B cell (primary cell): ENCODE data around the gene CHRNG. TPM values are rescaled to one million over a fixed set of nuclear protein-coding genes. Genes with fewer than 3 reads are reported as not detected.

Source experiments
- ATAC-seq: fragments of 200-7000 bp; cut with Tn5 transposase; one replicate; pipeline ENCODE4 v1.10.0; 2021; ENCODE audit warnings: low read depth, mild to moderate bottlenecking, moderate number of reproducible peaks, moderate library complexity
- CTCF ChIA-PET: fragments of 350-600 bp; sonication (Branson Sonifier 250); formaldehyde crosslinking; loops from one replicate; lab custom pipeline; 2021; ENCODE audit warnings: antibody characterized with exemption, inconsistent platforms; lab: Charles Lee
- POLR2A ChIA-PET: fragments of 350-600 bp; sonication (Branson Sonifier 250); formaldehyde crosslinking; loops from one replicate; lab custom pipeline; 2021; ENCODE audit warnings: antibody characterized with exemption; lab: Charles Lee
- DNase-seq: peaks from one replicate; pipeline ENCODE4 v3.0.0; 2013
- H2AFZ ChIP-seq: 2 replicates; pipeline ENCODE4 v1.6.1; 2012; ENCODE audit warnings: mild to moderate bottlenecking, low read depth, low read length; ENCODE audit not compliant: insufficient read depth, poor library complexity, severe bottlenecking
- H3K27ac ChIP-seq, 2 donors: 1 replicate in 1 of 2; 2 replicates in 1 of 2; pipeline ENCODE4 v1.5.1; 2012 to 2013; ENCODE audit warnings: low read length in 2 of 2, mild to moderate bottlenecking in 2 of 2, moderate library complexity in 1 of 2
- H3K27me3 ChIP-seq, 4 experiments: fragments of 200-600 bp in 1 of 4; sonication (generic) in 1 of 4; replicated peaks in 1 of 4; 1 replicate in 2 of 4; 2 replicates in 2 of 4; pipeline versions ENCODE4 v1.6.1 to v1.7.0; 2013 to 2016; ENCODE audit warnings: low read length in 3 of 4, mild to moderate bottlenecking in 2 of 4, mixed read lengths in 1 of 4, moderate library complexity in 1 of 4; ENCODE audit not compliant: insufficient read depth in 4 of 4, control insufficient read depth in 3 of 4; ENCODE audit errors: control extremely low read depth in 1 of 4
- H3K36me3 ChIP-seq, 2 experiments: replicated peaks in 1 of 2; 1 replicate in 1 of 2; 2 replicates in 1 of 2; pipeline versions ENCODE4 v1.6.1 to v1.7.1; 2013; ENCODE audit warnings: low read length in 1 of 2; ENCODE audit not compliant: insufficient read depth in 2 of 2, control insufficient read depth in 1 of 2; ENCODE audit errors: control extremely low read depth in 1 of 2, extremely low read depth in 1 of 2
- H3K4me1 ChIP-seq, 2 donors: fragments of 200-600 bp in 1 of 2; sonication (generic) in 1 of 2; 1 replicate in 1 of 2; 2 replicates in 1 of 2; pipeline versions ENCODE4 v1.5.1 to v1.6.1; 2013 to 2017; ENCODE audit warnings: low read length in 2 of 2; ENCODE audit not compliant: control insufficient read depth in 2 of 2, insufficient read depth in 2 of 2
- H3K4me2 ChIP-seq: replicated peaks from 2 replicates; pipeline ENCODE3; 2012; ENCODE audit warnings: mild to moderate bottlenecking, low read depth, low read length; ENCODE audit not compliant: poor library complexity, severe bottlenecking
- H3K4me3 ChIP-seq, 5 experiments: fragments of 200-600 bp in 1 of 5; sonication (generic) in 1 of 5; 1 replicate in 3 of 5; 2 replicates in 2 of 5; pipeline versions ENCODE4 v1.5.1 to v1.7.0; 2011 to 2016; ENCODE audit warnings: low read length in 4 of 5, mild to moderate bottlenecking in 4 of 5, low read depth in 2 of 5, control low read depth in 1 of 5, moderate library complexity in 1 of 5; ENCODE audit not compliant: insufficient read depth in 1 of 5; ENCODE audit errors: control extremely low read depth in 1 of 5, extremely low read depth in 1 of 5
- H3K79me2 ChIP-seq: fragments of 200-600 bp; sonication (generic); one replicate; pipeline ENCODE4 v1.6.0; 2016; ENCODE audit warnings: low read length; ENCODE audit not compliant: control insufficient read depth, insufficient read depth
- H3K9ac ChIP-seq: fragments of 200-600 bp; sonication (generic); 2 replicates; pipeline ENCODE4 v1.6.1; 2017; ENCODE audit warnings: mild to moderate bottlenecking, low read length, moderate library complexity
- H3K9me3 ChIP-seq, 3 donors: one replicate each; pipeline versions ENCODE4 v1.6.1 to v1.7.1; 2013; ENCODE audit warnings: low read length in 2 of 3; ENCODE audit not compliant: control insufficient read depth in 2 of 3, insufficient read depth in 1 of 3; ENCODE audit errors: control extremely low read depth in 1 of 3
- H4K20me1 ChIP-seq: 2 replicates; pipeline ENCODE4 v1.6.0; 2012; ENCODE audit warnings: mild to moderate bottlenecking, low read length; ENCODE audit not compliant: insufficient read depth, control insufficient read depth, poor library complexity, severe bottlenecking
- H3K27ac Mint-ChIP-seq: one replicate; pipeline ENCODE4 v1.8.0; 2021; ENCODE audit warnings: mixed read lengths
- H3K27me3 Mint-ChIP-seq: one replicate; pipeline ENCODE4 v1.8.0; 2021; ENCODE audit warnings: mixed read lengths
- H3K4me1 Mint-ChIP-seq: one replicate; pipeline ENCODE4 v1.8.0; 2021; ENCODE audit warnings: mixed read lengths
- H3K4me3 Mint-ChIP-seq: one replicate; pipeline ENCODE4 v1.8.0; 2021; ENCODE audit warnings: mixed read lengths
- H3K9me3 Mint-ChIP-seq: one replicate; pipeline ENCODE4 v1.8.0; 2022; ENCODE audit warnings: mixed read lengths; ENCODE audit not compliant: insufficient read depth
- EZH2 ChIP-seq: IDR thresholded peaks from 2 replicates; pipeline ENCODE4 v1.6.1; 2012; ENCODE audit warnings: borderline replicate concordance, low read depth, mild to moderate bottlenecking, moderate library complexity, low read length; ENCODE audit not compliant: insufficient read depth, poor library complexity, severe bottlenecking
- WGBS: methylation state at CpG from one replicate; pipeline ENCODE4 v1.1.5; 2013; ENCODE audit warnings: missing lambda C conversion rate; ENCODE audit not compliant: insufficient coverage; 5-methylcytosine and 5-hydroxymethylcytosine counted together
- intact Hi-C: fragments of 100-400 bp; cut with micrococcal nuclease; formaldehyde crosslinking; loops from one replicate; pipeline ENCODE4 v1.10.0; 2022
- polyA plus RNA-seq: library from polyadenylated mRNA; depleted of rRNA; stranded (reverse); fragments of >200 nt; gene quantifications from 2 replicates; pipeline ENCODE4 v1.2.3, GENCODE V29; 2012
- total RNA-seq, 2 donors: library from RNA; stranded (reverse); fragments of 120-200 nt in 1 of 2; gene quantifications; 1 replicate in 1 of 2; 2 replicates in 1 of 2; pipeline versions ENCODE4 v1.2.3 to v1.2.4, GENCODE V29; 2013 to 2022
- TF ChIP-seq, protein P1 (sequence below): fragments of 200-600 bp; IDR thresholded peaks from one replicate; pipeline ENCODE4 v1.8.0; 2022; ENCODE audit warnings: antibody characterized with exemption, mild to moderate bottlenecking

CHRNG gene
- total and polyA plus RNA-seq, 2 donors (not counting 1 experiment from before 2014, with no cell fraction given): not detected

DNA sequence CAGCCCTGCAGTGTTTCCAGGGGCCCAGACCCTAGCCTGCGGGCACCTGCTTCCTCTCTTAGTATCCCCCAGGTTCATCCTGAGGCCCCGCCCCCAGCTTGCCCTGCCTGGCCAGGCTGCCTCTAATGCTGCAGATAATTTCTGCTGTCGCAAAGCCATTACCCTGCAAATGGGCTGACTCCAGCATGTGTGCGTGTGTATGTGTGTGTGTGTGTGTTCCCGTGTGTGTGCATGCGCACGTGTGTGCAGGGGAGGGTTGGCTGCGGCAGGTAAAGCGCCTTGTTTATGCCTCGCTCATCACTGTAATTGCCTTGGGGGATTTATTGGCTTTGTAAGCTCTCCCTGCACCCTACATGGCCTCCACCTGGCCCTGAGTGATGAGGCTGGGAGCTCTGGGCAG is 26.9 kb upstream of the CHRNG start:
- Histone ChIP-seq H3K4me1 (no peaks in the 10 kb centered on the region), H3K9me3 (no peaks in the 10 kb centered on the region), H3K9ac (no peak overlapping the region), H3K4me2 (no peak overlapping the region), H2AFZ (no peak overlapping the region), H3K27me3 (no peaks in the 10 kb centered on the region), H4K20me1 (no peaks in the 10 kb centered on the region), H3K36me3 (no peaks in the 10 kb centered on the region), H3K27ac (no peak overlapping the region), H3K79me2 (no peaks in the 10 kb centered on the region), H3K4me3 (no peak overlapping the region)
- ATAC-seq (no peak), DNase-seq (no peak)
- Mint-ChIP-seq H3K4me3 (no peak overlapping the region), H3K4me1 (no peaks in the 10 kb centered on the region), H3K27me3 (peaks cover 17% of the 10 kb centered on the region), H3K9me3 (no peaks in the 10 kb centered on the region), H3K27ac (no peak overlapping the region)
- TF ChIP-seq, protein P1, sequence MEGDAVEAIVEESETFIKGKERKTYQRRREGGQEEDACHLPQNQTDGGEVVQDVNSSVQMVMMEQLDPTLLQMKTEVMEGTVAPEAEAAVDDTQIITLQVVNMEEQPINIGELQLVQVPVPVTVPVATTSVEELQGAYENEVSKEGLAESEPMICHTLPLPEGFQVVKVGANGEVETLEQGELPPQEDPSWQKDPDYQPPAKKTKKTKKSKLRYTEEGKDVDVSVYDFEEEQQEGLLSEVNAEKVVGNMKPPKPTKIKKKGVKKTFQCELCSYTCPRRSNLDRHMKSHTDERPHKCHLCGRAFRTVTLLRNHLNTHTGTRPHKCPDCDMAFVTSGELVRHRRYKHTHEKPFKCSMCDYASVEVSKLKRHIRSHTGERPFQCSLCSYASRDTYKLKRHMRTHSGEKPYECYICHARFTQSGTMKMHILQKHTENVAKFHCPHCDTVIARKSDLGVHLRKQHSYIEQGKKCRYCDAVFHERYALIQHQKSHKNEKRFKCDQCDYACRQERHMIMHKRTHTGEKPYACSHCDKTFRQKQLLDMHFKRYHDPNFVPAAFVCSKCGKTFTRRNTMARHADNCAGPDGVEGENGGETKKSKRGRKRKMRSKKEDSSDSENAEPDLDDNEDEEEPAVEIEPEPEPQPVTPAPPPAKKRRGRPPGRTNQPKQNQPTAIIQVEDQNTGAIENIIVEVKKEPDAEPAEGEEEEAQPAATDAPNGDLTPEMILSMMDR: no peak
- TF ChIP-seq EZH2: no peak
- CTCF ChIA-PET: interaction anchor here (1.1 kb wide), 1 partner anchor 9 kb away, joined by 3 read pairs; no protein-coding TSS in a partner anchor
- intact Hi-C loops: no loop called here
- POLR2A ChIA-PET: no interaction called here
- WGBS: 93% methylated on average over 9 of the region's 10 CpGs

DNA sequence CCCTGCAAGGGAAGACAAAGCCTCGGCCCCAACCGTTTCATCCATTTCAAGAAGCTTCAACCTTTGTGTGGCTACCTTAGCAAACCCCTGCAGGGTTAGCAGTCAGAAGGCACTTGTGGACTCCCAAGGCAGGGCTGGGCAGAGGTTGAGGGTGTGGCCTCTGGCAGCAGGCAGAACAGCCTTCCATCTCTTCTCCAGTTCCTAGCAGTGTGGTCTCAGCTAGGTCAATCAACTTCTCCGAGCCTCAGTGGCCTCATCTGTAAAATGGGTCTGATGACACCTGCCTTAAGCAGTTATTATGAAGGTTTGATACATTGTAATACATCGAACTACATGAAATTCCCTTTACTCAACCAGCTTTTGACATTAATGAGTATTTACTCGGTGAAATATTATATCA is 26.1 kb upstream of the CHRNG start:
- H3K4me3 Mint-ChIP-seq: no peak overlapping the region
- CTCF ChIA-PET: interaction anchor here (1.1 kb wide), 1 partner anchor 8 kb away, joined by 3 read pairs; no protein-coding TSS in a partner anchor
- ATAC-seq (no peak), DNase-seq (no peak)
- POLR2A ChIA-PET: no interaction called here
- H3K27ac Mint-ChIP-seq: no peak overlapping the region
- Histone ChIP-seq H3K9me3 (no peaks in the 10 kb centered on the region), H3K4me1 (no peaks in the 10 kb centered on the region), H3K27ac (no peak overlapping the region), H3K9ac (no peak overlapping the region), H2AFZ (no peak overlapping the region), H3K4me2 (no peak overlapping the region), H3K79me2 (no peaks in the 10 kb centered on the region), H3K36me3 (no peaks in the 10 kb centered on the region), H3K27me3 (no peaks in the 10 kb centered on the region), H4K20me1 (no peaks in the 10 kb centered on the region), H3K4me3 (no peak overlapping the region)
- no peaks in the 10 kb centered on the region for H3K9me3 Mint-ChIP-seq
- no peak for TF ChIP-seq EZH2
- TF ChIP-seq, protein P1: no peak
- intact Hi-C loops: no loop called here
- no peaks in the 10 kb centered on the region for H3K4me1 Mint-ChIP-seq
- 90% methylated on average over 2 of the region's 5 CpGs for WGBS
- H3K27me3 Mint-ChIP-seq: peaks cover 17% of the 10 kb centered on the region
